ENCODE data around the gene PAIP2. TPM values are rescaled to one million over a fixed set of nuclear protein-coding genes. Genes with fewer than 3 reads are reported as not detected.

The PAIP2 gene
- total and polyA plus RNA-seq, 7 experiments from 2014 or later = 88.8 to 417 (median 119) TPM

DNA sequence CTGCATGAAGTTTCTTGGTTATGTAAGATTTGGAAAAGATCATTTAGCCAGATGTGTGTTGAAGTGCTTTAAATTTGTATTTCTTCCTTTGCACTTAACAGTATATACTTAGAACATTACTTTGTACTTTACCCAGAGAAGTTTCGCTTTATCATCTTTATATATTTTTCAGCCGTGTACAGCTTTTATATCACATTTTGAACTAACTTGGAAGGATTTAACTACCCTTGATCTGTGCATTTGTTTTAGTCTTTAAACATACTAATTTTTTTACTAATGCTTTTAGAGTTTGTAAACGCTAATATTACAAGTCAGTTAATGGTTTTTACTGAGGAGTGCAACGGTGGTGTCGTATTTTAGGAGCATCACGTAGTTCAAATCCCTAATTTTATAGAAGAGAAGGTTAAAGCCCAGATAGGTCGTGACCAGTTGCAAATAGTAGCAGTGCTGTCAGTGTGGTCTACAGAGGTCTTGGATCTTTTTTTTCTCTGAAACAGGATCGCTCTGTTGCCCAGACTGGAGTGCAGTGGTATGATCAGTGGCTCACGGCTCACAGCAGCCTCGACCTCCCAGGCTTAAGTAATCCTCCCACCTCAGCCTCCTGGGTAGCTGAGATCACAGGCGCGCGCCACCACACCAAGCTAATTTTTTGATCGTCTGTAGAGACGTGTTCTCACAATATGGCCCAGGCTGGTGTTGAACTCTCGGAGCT lies 46.2 kb upstream of the PAIP2 start:
- Mint-ChIP-seq H3K4me3 (peak overlapping the region; percentile 91 to 99 (median 98)), H3K27me3 (no peaks in the 10 kb centered on the region), H3K36me3 (peaks cover 0 to 18% (median 0%) of the 10 kb centered on the region in 5 donors), H3K27ac (peak overlapping the region; percentile 96 to 100 (median 99)), H3K4me1 (peaks cover 47 to 61% (median 59%) of the 10 kb centered on the region in 7 donors), H3K9me3 (peaks cover 0 to 2% (median 0%) of the 10 kb centered on the region in 11 donors)
- DNase-seq (no peak), ATAC-seq (no peak)
- Histone ChIP-seq H3K9me3 (ENCODE audit: control insufficient read depth in 2 of 3, low read length in 3 of 3) (no peaks in the 10 kb centered on the region), H3K36me3 (ENCODE audit: control insufficient read depth in 2 of 3, insufficient read depth in 3 of 3, low read length in 3 of 3) (peaks cover 0 to 13% (median 0%) of the 10 kb centered on the region in 3 experiments), H3K27ac (ENCODE audit: low read depth, low read length) (peak overlapping the region; percentile 98), H3K4me1 (ENCODE audit: control insufficient read depth in 2 of 2, insufficient read depth in 2 of 2, low read length in 2 of 2) (peaks cover 45 to 52% of the 10 kb centered on the region in 2 donors), H3K27me3 (ENCODE audit: control insufficient read depth in 2 of 2, insufficient read depth in 2 of 2, low read length in 2 of 2) (no peaks in the 10 kb centered on the region), H3K4me3 (ENCODE audit: low read length) (peak overlapping the region; percentile 87)
- ChIA-PET POLR2A (interaction anchor here (0.6 to 6.7 kb wide), 8 partner anchors 10 to 966 kb away, joined by 3 to 67 read pairs (median 10); partner anchors contain the start of gene PAIP2), CTCF (interaction anchor here (0.5 to 0.6 kb wide), 3 partner anchors 17 to 89 kb away, joined by 3 to 6 read pairs (median 3); no protein-coding TSS in a partner anchor)
- intact Hi-C loops (cut with micrococcal nuclease) = loop anchor here (1.0 to 10.0 kb wide), 5 partner anchors 10 to 1541 kb away; partner anchors contain the start of genes BRD8 (in 1 of the 2), HNRNPA0 (in 1 of the 2) and KIF20A (in 1 of the 2)

GRCh38 chr5:139296198-139296597 lies 45.5 kb upstream of the PAIP2 start:
- Histone ChIP-seq H3K27ac (ENCODE audit: low read depth, low read length) (no peak overlapping the region), H3K9me3 (ENCODE audit: control insufficient read depth in 2 of 3, low read length in 3 of 3) (no peaks in the 10 kb centered on the region), H3K4me3 (ENCODE audit: low read length) (no peak overlapping the region), H3K4me1 (ENCODE audit: control insufficient read depth in 2 of 2, insufficient read depth in 2 of 2, low read length in 2 of 2) (peaks cover 51 to 59% of the 10 kb centered on the region in 2 donors), H3K36me3 (ENCODE audit: control insufficient read depth in 2 of 3, insufficient read depth in 3 of 3, low read length in 3 of 3) (peaks cover 0 to 13% (median 0%) of the 10 kb centered on the region in 3 experiments), H3K27me3 (ENCODE audit: control insufficient read depth in 2 of 2, insufficient read depth in 2 of 2, low read length in 2 of 2) (no peaks in the 10 kb centered on the region)
- Mint-ChIP-seq H3K27me3 (no peaks in the 10 kb centered on the region), H3K9me3 (peaks cover 0 to 2% (median 0%) of the 10 kb centered on the region in 11 donors), H3K27ac (peak overlapping the region in 6 of 9 donors; percentile 5 to 100 (median 97)), H3K36me3 (peaks cover 0 to 16% (median 0%) of the 10 kb centered on the region in 5 donors), H3K4me3 (peak overlapping the region in 9 of 10 donors; percentile 53 to 99 (median 91)), H3K4me1 (peaks cover 50 to 67% (median 64%) of the 10 kb centered on the region in 7 donors)
- DNase-seq = no peak
- ATAC-seq = no peak
- CTCF ChIA-PET = interaction anchor here (0.6 kb wide), 3 partner anchors 28 to 90 kb away, joined by 3 to 6 read pairs (median 3); no protein-coding TSS in a partner anchor
- POLR2A ChIA-PET = interaction anchor here (0.9 to 6.7 kb wide), 5 partner anchors 9 to 339 kb away, joined by 3 to 67 read pairs (median 16); partner anchors contain the start of gene PAIP2
- intact Hi-C loops (cut with micrococcal nuclease) = loop anchor here (1.0 to 10.0 kb wide), 4 partner anchors 9 to 1541 kb away; partner anchors contain the start of genes BRD8 (in 1 of the 2), HNRNPA0 (in 1 of the 2) and KIF20A (in 1 of the 2)

DNA sequence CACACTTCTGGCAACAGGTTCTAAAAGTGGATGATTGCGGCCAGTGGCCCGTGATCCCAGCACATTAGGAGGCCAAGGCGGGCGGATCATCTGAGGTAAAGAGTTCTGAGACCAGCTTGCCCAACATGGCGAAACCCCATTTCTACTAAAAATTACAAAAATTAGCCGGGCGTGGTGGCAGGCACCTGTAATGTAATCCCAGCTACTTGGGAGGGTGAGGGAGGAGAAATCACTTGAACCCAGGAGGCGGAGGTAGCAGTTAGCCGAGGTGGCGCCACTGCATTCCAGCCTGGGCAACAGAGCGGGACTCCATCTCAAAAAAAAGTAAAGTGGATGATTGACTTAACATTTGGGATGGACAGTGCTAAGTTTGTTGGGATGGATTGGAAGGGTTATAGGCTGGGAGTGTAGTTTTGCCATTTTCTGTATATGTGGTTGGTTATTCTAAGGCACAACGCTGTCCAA lies 44.8 kb upstream of the PAIP2 start:
- Histone ChIP-seq H3K9me3 (ENCODE audit: control insufficient read depth in 2 of 3, low read length in 3 of 3) (no peaks in the 10 kb centered on the region), H3K4me3 (ENCODE audit: low read length) (no peak overlapping the region), H3K4me1 (ENCODE audit: control insufficient read depth in 2 of 2, insufficient read depth in 2 of 2, low read length in 2 of 2) (peaks cover 57 to 62% of the 10 kb centered on the region in 2 donors), H3K36me3 (ENCODE audit: control insufficient read depth in 2 of 3, insufficient read depth in 3 of 3, low read length in 3 of 3) (peaks cover 0 to 13% (median 0%) of the 10 kb centered on the region in 3 experiments), H3K27me3 (ENCODE audit: control insufficient read depth in 2 of 2, insufficient read depth in 2 of 2, low read length in 2 of 2) (no peaks in the 10 kb centered on the region), H3K27ac (ENCODE audit: low read depth, low read length) (no peak overlapping the region)
- Mint-ChIP-seq H3K36me3 (peaks cover 0 to 15% (median 3%) of the 10 kb centered on the region in 5 donors), H3K4me1 (peaks cover 56 to 74% (median 71%) of the 10 kb centered on the region in 7 donors), H3K9me3 (peaks cover 0 to 5% (median 0%) of the 10 kb centered on the region in 11 donors), H3K27ac (peak overlapping the region in 3 of 9 donors; percentile 17 to 67 (median 32)), H3K27me3 (no peaks in the 10 kb centered on the region), H3K4me3 (peak overlapping the region; percentile 53 to 99 (median 82))
- ChIA-PET POLR2A (interaction anchor here (1.1 to 6.7 kb wide), 7 partner anchors 9 to 721 kb away, joined by 3 to 67 read pairs (median 6); partner anchors contain the start of gene PAIP2), CTCF (interaction anchor here (1.5 kb wide), 1 partner anchor 35 kb away, joined by 3 read pairs; no protein-coding TSS in a partner anchor)
- no peak for ATAC-seq
- no peak for DNase-seq
- intact Hi-C loops (cut with micrococcal nuclease) = loop anchor here (1.0 to 10.0 kb wide), 5 partner anchors 8 to 1542 kb away; partner anchors contain the start of genes BRD8 (in 1 of the 2), HNRNPA0 (in 1 of the 2) and KIF20A (in 1 of the 2)

- peaks cover 0 to 15% (median 4%) of the 10 kb centered on the region in 5 donors for H3K36me3 Mint-ChIP-seq
- H3K9me3 Mint-ChIP-seq = peaks cover 0 to 6% (median 0%) of the 10 kb centered on the region in 11 donors
- no peaks in the 10 kb centered on the region for H3K27me3 ChIP-seq (ENCODE audit: control insufficient read depth in 2 of 2, insufficient read depth in 2 of 2, low read length in 2 of 2)
- DNase-seq (no peak), ATAC-seq (no peak)
- H3K9me3 ChIP-seq (ENCODE audit: control insufficient read depth in 2 of 3, low read length in 3 of 3) = no peaks in the 10 kb centered on the region
- POLR2A ChIA-PET = interaction anchor here (0.5 to 6.7 kb wide), 8 partner anchors 8 to 722 kb away, joined by 3 to 67 read pairs (median 6); partner anchors contain the start of gene PAIP2
- CTCF ChIA-PET = interaction anchor here (0.6 to 1.5 kb wide), 2 partner anchors 25 to 34 kb away, joined by 3 read pairs; no protein-coding TSS in a partner anchor
- peaks cover 0 to 13% (median 0%) of the 10 kb centered on the region in 3 experiments for H3K36me3 ChIP-seq (ENCODE audit: control insufficient read depth in 2 of 3, insufficient read depth in 3 of 3, low read length in 3 of 3)
- H3K4me1 Mint-ChIP-seq = peaks cover 59 to 81% (median 78%) of the 10 kb centered on the region in 7 donors
- H3K27ac ChIP-seq (ENCODE audit: low read depth, low read length) = peak overlapping the region; percentile 26
- H3K27ac Mint-ChIP-seq = peak overlapping the region in 5 of 9 donors; percentile 4 to 29 (median 16)
- no peaks in the 10 kb centered on the region for H3K27me3 Mint-ChIP-seq
- H3K4me1 ChIP-seq (ENCODE audit: control insufficient read depth in 2 of 2, insufficient read depth in 2 of 2, low read length in 2 of 2) = peaks cover 60 to 62% of the 10 kb centered on the region in 2 donors
- H3K4me3 Mint-ChIP-seq = peak overlapping the region; percentile 6 to 99 (median 77)
- intact Hi-C loops (cut with micrococcal nuclease) = loop anchor here (1.0 to 10.0 kb wide), 4 partner anchors 13 to 1543 kb away; partner anchors contain the start of genes BRD8 (in 1 of the 2), HNRNPA0 (in 1 of the 2) and KIF20A (in 1 of the 2)
- H3K4me3 ChIP-seq (ENCODE audit: low read length) = peak overlapping the region; percentile 17
Measured at GRCh38 chr5:139297439-139298133, 44.1 kb upstream of the PAIP2 start.

DNA sequence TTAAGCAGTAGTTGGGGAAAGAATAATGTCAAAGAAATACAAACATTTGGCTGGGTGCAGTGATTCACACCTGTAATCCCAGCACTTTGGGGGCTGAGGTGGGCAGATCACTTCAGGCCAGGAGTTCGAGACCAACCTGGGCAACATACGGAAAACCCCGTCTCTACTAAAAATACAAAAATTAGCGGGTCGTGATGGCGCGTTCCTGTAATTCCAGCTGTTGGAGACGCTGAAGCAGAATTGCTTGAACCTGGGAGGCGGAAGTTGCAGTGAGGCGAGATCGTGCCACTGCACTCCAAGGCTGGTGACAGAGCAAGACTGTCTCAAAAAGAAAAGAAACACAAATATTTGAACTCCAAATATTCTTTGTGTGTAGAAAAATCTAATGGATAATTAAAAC lies 43.4 kb upstream of the PAIP2 start:
- POLR2A ChIA-PET = interaction anchor here (0.5 to 6.0 kb wide), 6 partner anchors 7 to 51 kb away, joined by 3 to 67 read pairs (median 6); partner anchors contain the start of gene PAIP2
- CTCF ChIA-PET = interaction anchor here (0.6 to 1.5 kb wide), 2 partner anchors 24 to 34 kb away, joined by 3 read pairs; no protein-coding TSS in a partner anchor
- H3K4me3 Mint-ChIP-seq = peak overlapping the region; percentile 31 to 99 (median 77)
- peaks cover 0 to 13% (median 0%) of the 10 kb centered on the region in 3 experiments for H3K36me3 ChIP-seq (ENCODE audit: control insufficient read depth in 2 of 3, insufficient read depth in 3 of 3, low read length in 3 of 3)
- H3K4me3 ChIP-seq (ENCODE audit: low read length) = peak overlapping the region; percentile 17
- H3K27ac Mint-ChIP-seq = peak overlapping the region; percentile 4 to 86 (median 40)
- intact Hi-C loops (cut with micrococcal nuclease) = loop anchor here (10.0 kb wide), 3 partner anchors 547 to 1543 kb away; partner anchors contain the start of genes BRD8 (in 1 of the 2), HNRNPA0 (in 1 of the 2) and KIF20A (in 1 of the 2)
- H3K27me3 ChIP-seq (ENCODE audit: control insufficient read depth in 2 of 2, insufficient read depth in 2 of 2, low read length in 2 of 2) = no peaks in the 10 kb centered on the region
- H3K27ac ChIP-seq (ENCODE audit: low read depth, low read length) = peak overlapping the region; percentile 26
- peaks cover 62 to 85% (median 82%) of the 10 kb centered on the region in 7 donors for H3K4me1 Mint-ChIP-seq
- ATAC-seq (no peak), DNase-seq (no peak)
- H3K4me1 ChIP-seq (ENCODE audit: control insufficient read depth in 2 of 2, insufficient read depth in 2 of 2, low read length in 2 of 2) = peaks cover 58 to 60% of the 10 kb centered on the region in 2 donors
- peaks cover 0 to 15% (median 4%) of the 10 kb centered on the region in 5 donors for H3K36me3 Mint-ChIP-seq
- H3K27me3 Mint-ChIP-seq = no peaks in the 10 kb centered on the region
- H3K9me3 ChIP-seq (ENCODE audit: control insufficient read depth in 2 of 3, low read length in 3 of 3) = no peaks in the 10 kb centered on the region
- H3K9me3 Mint-ChIP-seq = peaks cover 0 to 6% (median 0%) of the 10 kb centered on the region in 11 donors
